MM.1S (cell line): ENCODE results near the gene GDAP1L1.

Experiments used
- DNase-seq: peaks from one replicate; pipeline ENCODE4 v3.0.0-alpha.2; 2015
- H2AFZ ChIP-seq: fragments of 300-600 bp; sonication (generic); 2 replicates; pipeline ENCODE4 v1.6.0; 2016; ENCODE audit warnings: antibody characterized with exemption, low read length
- H3F3A ChIP-seq: fragments of 300-600 bp; sonication (generic); 2 replicates; pipeline ENCODE4 v1.6.1; 2016; ENCODE audit warnings: mild to moderate bottlenecking, antibody characterized with exemption, low read length, moderate library complexity, mixed read lengths; ENCODE audit not compliant: insufficient read depth
- H3K27ac ChIP-seq: fragments of 300-600 bp; sonication (generic); 2 replicates; pipeline ENCODE4 v1.5.1; 2016; ENCODE audit warnings: mild to moderate bottlenecking, low read length
- H3K27me3 ChIP-seq: fragments of 300-600 bp; sonication (generic); replicated peaks from 2 replicates; pipeline ENCODE4 v1.6.0; 2016; ENCODE audit warnings: low read length; ENCODE audit not compliant: insufficient read depth
- H3K36me3 ChIP-seq: fragments of 300-600 bp; sonication (generic); replicated peaks from 2 replicates; pipeline ENCODE4 v1.6.1; 2016; ENCODE audit warnings: mild to moderate bottlenecking, low read length, mixed read lengths; ENCODE audit not compliant: insufficient read depth
- H3K4me1 ChIP-seq: fragments of 300-600 bp; sonication (generic); 2 replicates; pipeline ENCODE4 v1.6.1; 2016; ENCODE audit warnings: low read length, mixed read lengths
- H3K4me2 ChIP-seq: fragments of 300-600 bp; sonication (generic); 2 replicates; pipeline ENCODE4 v1.6.0; 2016; ENCODE audit warnings: low read depth, low read length
- H3K4me3 ChIP-seq: fragments of 300-600 bp; sonication (generic); 2 replicates; pipeline ENCODE4 v1.5.1; 2016; ENCODE audit warnings: low read length, mixed read lengths
- H3K79me2 ChIP-seq: fragments of 300-600 bp; sonication (generic); 2 replicates; pipeline ENCODE4 v1.6.1; 2016; ENCODE audit warnings: mixed run types, low read length, mixed read lengths
- H3K9ac ChIP-seq: fragments of 300-600 bp; sonication (generic); 2 replicates; pipeline ENCODE4 v1.6.1; 2016; ENCODE audit warnings: low read length, mixed read lengths
- H3K9me2 ChIP-seq: fragments of 300-600 bp; sonication (generic); replicated peaks from 2 replicates; pipeline ENCODE4 v1.6.1; 2016; ENCODE audit warnings: mild to moderate bottlenecking, low read length, mixed read lengths; ENCODE audit not compliant: insufficient read depth
- H3K9me3 ChIP-seq: fragments of 300-600 bp; sonication (generic); replicated peaks from 2 replicates; pipeline ENCODE4 v1.6.1; 2016; ENCODE audit warnings: mild to moderate bottlenecking, low read length, mixed read lengths; ENCODE audit not compliant: insufficient read depth
- H4K20me1 ChIP-seq: fragments of 300-600 bp; sonication (generic); 2 replicates; pipeline ENCODE4 v1.6.1; 2016; ENCODE audit warnings: mild to moderate bottlenecking, low read length, moderate library complexity, mixed read lengths; ENCODE audit not compliant: insufficient read depth
- CTCF ChIP-seq: fragments of 300-600 bp; sonication (generic); IDR thresholded peaks from 2 replicates; pipeline ENCODE4 v1.5.1; 2016; ENCODE audit warnings: antibody characterized with exemption, low read length, mixed read lengths
- EZH2 ChIP-seq: fragments of 300-600 bp; sonication (generic); optimal IDR thresholded peaks from 2 replicates; pipeline ENCODE3; 2017; ENCODE audit warnings: low read depth, mild to moderate bottlenecking, antibody characterized with exemption, low read length, mixed read lengths
- EZH2phosphoT487 ChIP-seq: fragments of 300-600 bp; sonication (generic); IDR thresholded peaks from 2 replicates; pipeline ENCODE4 v1.6.1; 2018; ENCODE audit warnings: antibody characterized with exemption, low read length

GDAP1L1 gene

GRCh38 chr20:44251284-44251683 is 4.2 kb downstream of the GDAP1L1 start:
- H3F3A ChIP-seq: no peaks in the 10 kb centered on the region
- no peaks in the 10 kb centered on the region for H3K9me3 ChIP-seq
- H3K4me1 ChIP-seq: no peaks in the 10 kb centered on the region
- H3K36me3 ChIP-seq: no peaks in the 10 kb centered on the region
- no peak overlapping the region for H3K4me3 ChIP-seq
- no peaks in the 10 kb centered on the region for H3K27me3 ChIP-seq
- no peak for DNase-seq
- H3K4me2 ChIP-seq: no peak overlapping the region
- TF ChIP-seq EZH2: no peak
- no peak for TF ChIP-seq CTCF
- TF ChIP-seq EZH2phosphoT487: no peak
- H3K9me2 ChIP-seq: no peaks in the 10 kb centered on the region
- H3K79me2 ChIP-seq: no peaks in the 10 kb centered on the region
- no peak overlapping the region for H3K9ac ChIP-seq
- no peaks in the 10 kb centered on the region for H4K20me1 ChIP-seq
- no peak overlapping the region for H3K27ac ChIP-seq
- no peak overlapping the region for H2AFZ ChIP-seq

DNA sequence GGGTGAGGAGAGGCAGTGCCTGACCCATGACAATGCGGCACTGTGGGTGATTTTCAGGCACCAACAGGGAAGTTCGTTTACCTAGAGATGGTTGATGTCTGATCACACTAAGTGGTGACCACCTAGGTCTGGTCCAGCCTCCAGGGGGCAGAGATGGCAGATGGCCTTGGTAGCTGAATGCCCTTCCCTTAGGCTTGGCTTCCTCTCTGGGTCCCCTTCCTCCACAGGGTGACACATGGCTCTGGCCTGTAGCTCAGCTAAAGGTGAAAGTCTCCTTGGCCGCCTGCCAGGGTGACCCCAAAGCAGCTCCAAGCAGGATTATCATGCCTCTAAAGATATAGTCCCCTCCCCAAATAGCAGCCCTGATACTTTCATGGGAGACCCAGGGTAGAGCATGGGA is 6.4 kb downstream of the GDAP1L1 start:
- no peak overlapping the region for H3K4me3 ChIP-seq
- H3K36me3 ChIP-seq: no peaks in the 10 kb centered on the region
- no peaks in the 10 kb centered on the region for H3F3A ChIP-seq
- TF ChIP-seq CTCF (no peak), EZH2phosphoT487 (no peak), EZH2 (no peak)
- H3K4me2 ChIP-seq: no peak overlapping the region
- H3K27ac ChIP-seq: no peak overlapping the region
- DNase-seq: no peak
- no peaks in the 10 kb centered on the region for H3K9me2 ChIP-seq
- no peaks in the 10 kb centered on the region for H3K9me3 ChIP-seq
- no peaks in the 10 kb centered on the region for H3K79me2 ChIP-seq
- no peaks in the 10 kb centered on the region for H3K4me1 ChIP-seq
- H4K20me1 ChIP-seq: no peaks in the 10 kb centered on the region
- no peak overlapping the region for H2AFZ ChIP-seq
- H3K9ac ChIP-seq: no peak overlapping the region
- H3K27me3 ChIP-seq: no peaks in the 10 kb centered on the region

DNA sequence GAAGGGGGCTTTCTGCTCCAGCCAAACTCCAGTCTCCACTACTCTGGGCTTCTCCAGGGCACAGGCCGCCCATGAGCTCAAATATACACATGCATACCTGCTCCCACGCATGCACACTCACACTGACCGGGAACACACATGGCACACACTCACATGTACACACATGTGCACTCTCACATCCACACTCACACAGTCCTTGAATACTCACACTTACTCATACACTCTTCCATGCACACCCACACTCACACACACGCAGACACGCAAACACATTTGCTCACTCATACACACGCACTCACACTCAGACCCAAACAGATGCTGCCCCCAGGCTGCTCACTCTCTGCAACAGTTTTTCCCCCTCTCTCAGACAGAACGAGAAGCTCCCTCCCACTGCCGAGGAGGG is 7.0 kb downstream of the GDAP1L1 start:
- Histone ChIP-seq H3K4me3 (no peak overlapping the region), H3K4me2 (no peak overlapping the region), H3K9me3 (no peaks in the 10 kb centered on the region), H2AFZ (no peak overlapping the region), H4K20me1 (no peaks in the 10 kb centered on the region), H3F3A (no peaks in the 10 kb centered on the region), H3K27ac (no peak overlapping the region), H3K27me3 (no peaks in the 10 kb centered on the region), H3K36me3 (no peaks in the 10 kb centered on the region), H3K4me1 (no peaks in the 10 kb centered on the region), H3K9ac (no peak overlapping the region), H3K79me2 (no peaks in the 10 kb centered on the region), H3K9me2 (no peaks in the 10 kb centered on the region)
- no peak for DNase-seq
- TF ChIP-seq CTCF (no peak), EZH2phosphoT487 (no peak), EZH2 (no peak)

DNA sequence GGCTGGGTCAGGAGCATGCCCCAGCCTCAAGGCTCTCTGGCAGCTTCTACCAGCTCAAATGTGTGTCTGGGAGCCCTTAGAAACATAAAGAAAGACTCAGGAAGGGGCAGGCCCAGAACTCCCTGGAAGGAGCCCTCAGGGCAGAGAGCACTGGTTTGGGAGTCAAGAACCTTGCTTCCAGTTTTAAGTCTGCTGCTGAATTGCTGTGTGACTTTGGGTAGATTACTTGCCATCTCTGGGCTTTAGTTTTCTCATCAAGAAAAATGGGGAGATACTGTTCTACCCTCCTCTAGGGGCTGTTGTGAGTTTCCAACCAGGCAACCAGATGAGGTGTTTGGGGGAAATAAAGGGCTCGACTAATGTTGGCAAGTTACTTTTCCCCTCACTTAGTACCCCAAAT is 8.8 kb downstream of the GDAP1L1 start:
- no peak for DNase-seq
- no peak overlapping the region for H3K9ac ChIP-seq
- no peaks in the 10 kb centered on the region for H3K36me3 ChIP-seq
- H4K20me1 ChIP-seq: no peaks in the 10 kb centered on the region
- no peaks in the 10 kb centered on the region for H3F3A ChIP-seq
- H2AFZ ChIP-seq: no peak overlapping the region
- no peaks in the 10 kb centered on the region for H3K4me1 ChIP-seq
- H3K4me2 ChIP-seq: no peak overlapping the region
- H3K9me3 ChIP-seq: no peaks in the 10 kb centered on the region
- H3K27ac ChIP-seq: no peak overlapping the region
- H3K4me3 ChIP-seq: no peak overlapping the region
- no peaks in the 10 kb centered on the region for H3K27me3 ChIP-seq
- H3K9me2 ChIP-seq: no peaks in the 10 kb centered on the region
- TF ChIP-seq EZH2: no peak
- no peak for TF ChIP-seq EZH2phosphoT487
- no peak for TF ChIP-seq CTCF
- no peaks in the 10 kb centered on the region for H3K79me2 ChIP-seq
